ENCODE data around the gene APLN.

Gene APLN

GRCh38 chrX:129665916-129666644 is 11.3 kb upstream of the APLN start:
- H3K4me3 ChIP-seq (replicated peaks in 1 of 2; ENCODE audit: low read depth in 2 of 2, low read length in 2 of 2) = no peak overlapping the region
- DNase-seq (ENCODE audit: low read depth in 2 of 2) = peak; percentile 83 to 90

GRCh38 chrX:129663171-129663570 is 8.4 kb upstream of the APLN start:
- no peak for TF ChIP-seq CTCF (IDR thresholded peaks at IDR 0.05; ENCODE audit: low read depth, low read length)
- H3K4me3 ChIP-seq (replicated peaks in 1 of 2; ENCODE audit: low read depth in 2 of 2, low read length in 2 of 2) = no peak overlapping the region
- DNase-seq (ENCODE audit: low read depth in 2 of 2) = peak; percentile 84 to 87

More at GRCh38 chrX:129665916-129666644, 11.3 kb upstream of the APLN start:
- TF ChIP-seq CTCF (IDR thresholded peaks at IDR 0.05; ENCODE audit: low read depth, low read length) = no peak

GRCh38 chrX:129661369-129661768 is 6.6 kb upstream of the APLN start:
- no peak for TF ChIP-seq CTCF (IDR thresholded peaks at IDR 0.05; ENCODE audit: low read depth, low read length)
- no peak for DNase-seq (ENCODE audit: low read depth in 2 of 2)

GRCh38 chrX:129659861-129660260 is 5.1 kb upstream of the APLN start:
- no peak for TF ChIP-seq CTCF (IDR thresholded peaks at IDR 0.05; ENCODE audit: low read depth, low read length)
- H3K4me3 ChIP-seq (replicated peaks in 1 of 2; ENCODE audit: low read depth in 2 of 2, low read length in 2 of 2) = no peak overlapping the region
- DNase-seq (ENCODE audit: low read depth in 2 of 2) = no peak

More at GRCh38 chrX:129661369-129661768, 6.6 kb upstream of the APLN start:
- H3K4me3 ChIP-seq (replicated peaks in 1 of 2; ENCODE audit: low read depth in 2 of 2, low read length in 2 of 2) = no peak overlapping the region

GRCh38 chrX:129659141-129659540 is 4.4 kb upstream of the APLN start:
- no peak overlapping the region for H3K4me3 ChIP-seq (replicated peaks in 1 of 2; ENCODE audit: low read depth in 2 of 2, low read length in 2 of 2)
- TF ChIP-seq CTCF (IDR thresholded peaks at IDR 0.05; ENCODE audit: low read depth, low read length) = no peak
- peak in 1 of 2 donors; percentile 27 for DNase-seq (ENCODE audit: low read depth in 2 of 2)

- no peak for DNase-seq (ENCODE audit: low read depth in 2 of 2)
- TF ChIP-seq CTCF (IDR thresholded peaks at IDR 0.05; ENCODE audit: low read depth, low read length) = no peak
- H3K4me3 ChIP-seq (replicated peaks in 1 of 2; ENCODE audit: low read depth in 2 of 2, low read length in 2 of 2) = no peak overlapping the region
These were observed 3.7 kb upstream of the APLN start for GRCh38 chrX:129658429-129658828.

Data from cardiac fibroblast (primary cell).